Measurements from ENCODE around the gene EEF1A2.

DNA sequence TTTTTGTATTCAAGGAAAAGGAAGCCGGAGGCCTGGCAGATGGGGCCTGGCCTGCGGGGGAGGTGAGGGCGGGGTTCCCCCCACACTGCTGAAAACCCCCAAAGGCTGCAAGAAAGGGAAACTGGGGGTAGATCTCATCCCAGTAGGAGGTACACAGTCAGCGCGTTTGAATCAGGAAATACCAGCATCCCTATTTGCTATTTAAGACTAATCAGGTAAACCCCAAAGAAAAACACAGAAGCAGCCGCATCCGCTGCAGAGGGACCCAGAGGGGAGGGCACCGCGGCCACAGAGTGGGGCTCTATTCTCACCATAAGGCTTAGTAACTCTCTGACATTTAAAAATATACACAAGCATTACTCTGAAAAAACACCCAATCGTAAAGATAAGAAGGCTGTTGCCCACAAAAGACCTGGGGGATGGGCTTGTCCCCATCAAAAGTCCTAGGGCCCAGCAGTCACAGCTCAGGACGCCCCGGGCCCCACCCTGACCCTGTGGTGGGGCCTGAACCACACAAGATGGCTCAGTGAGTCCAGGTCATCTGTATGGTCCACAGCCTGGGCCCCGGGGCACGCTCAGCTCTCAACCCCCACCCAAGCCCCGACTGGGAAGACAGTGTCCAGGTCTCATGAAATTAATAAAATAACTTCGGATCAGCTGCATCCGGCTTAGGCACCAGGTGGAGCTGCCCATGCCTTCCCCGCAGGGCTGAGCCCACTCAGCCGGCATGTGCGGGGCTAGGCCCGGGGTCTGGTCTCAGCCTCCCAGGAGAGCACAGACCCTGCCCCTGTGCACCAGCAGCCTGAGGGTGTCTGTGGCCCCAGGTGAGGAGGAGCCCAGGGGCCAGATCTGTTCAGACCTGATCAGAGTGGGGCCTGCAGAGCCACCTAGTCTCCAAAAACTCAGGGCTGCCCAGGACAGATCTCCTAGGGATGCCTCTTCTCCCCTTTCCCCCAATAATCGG lies 57.5 kb downstream of the EEF1A2 start:
- TF ChIP-seq CTCF (IDR thresholded peaks at IDR 0.05) (no peak), POLR2A (IDR thresholded peaks at IDR 0.05) (no peak), POLR2AphosphoS5 (IDR thresholded peaks at IDR 0.05) (no peak), EP300 (IDR thresholded peaks at IDR 0.05; ENCODE audit: low read depth) (no peak)

All from transverse colon (tissue), 4 donors.